GM12873 (cell line): ENCODE data around the gene DNAJC5.

Experiments used
- TF ChIP-seq, protein P1 (sequence below): IDR thresholded peaks from 2 replicates; pipeline ENCODE4 v1.5.1; 2012; ENCODE audit warnings: low read depth, mild to moderate bottlenecking, moderate library complexity, low read length, control low read depth; ENCODE audit not compliant: insufficient read depth; ENCODE audit errors: missing control alignments

Gene DNAJC5

DNA sequence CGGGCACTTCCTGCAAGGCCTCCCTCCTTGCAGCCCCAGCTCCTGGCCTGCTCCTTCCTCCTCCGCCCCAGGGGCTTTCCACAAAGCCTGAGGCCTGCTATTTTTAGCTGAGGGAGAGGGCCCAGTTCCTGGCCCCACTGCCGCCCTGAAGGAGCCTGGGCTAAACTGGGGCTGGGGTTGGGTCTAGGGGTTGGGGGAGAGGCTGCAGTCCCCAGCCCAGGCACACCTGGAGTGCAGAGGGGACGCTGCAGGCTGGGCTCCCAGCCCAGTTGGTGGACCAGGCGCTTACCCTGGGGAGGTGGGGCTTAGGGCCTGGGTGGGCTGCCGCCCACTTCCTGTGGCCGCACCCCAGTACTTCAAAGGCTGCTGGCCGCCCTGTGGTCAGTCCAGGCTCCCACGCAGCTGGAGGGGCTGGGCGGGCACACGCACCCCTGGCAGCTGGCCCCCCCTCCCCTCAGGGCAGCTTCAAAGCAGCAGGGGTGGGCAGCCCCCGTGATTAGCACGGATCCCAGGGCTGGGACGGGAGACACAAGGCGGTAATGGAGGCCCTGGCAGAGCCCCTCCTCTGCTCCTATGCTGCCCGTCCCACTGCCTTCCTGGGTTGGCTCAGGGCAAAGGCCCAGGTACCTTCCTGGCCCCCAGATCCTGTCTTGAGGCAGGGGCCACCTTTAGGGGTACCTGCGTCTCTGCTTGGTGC, 40.7 kb upstream of the DNAJC5 start:
- TF ChIP-seq, protein P1, sequence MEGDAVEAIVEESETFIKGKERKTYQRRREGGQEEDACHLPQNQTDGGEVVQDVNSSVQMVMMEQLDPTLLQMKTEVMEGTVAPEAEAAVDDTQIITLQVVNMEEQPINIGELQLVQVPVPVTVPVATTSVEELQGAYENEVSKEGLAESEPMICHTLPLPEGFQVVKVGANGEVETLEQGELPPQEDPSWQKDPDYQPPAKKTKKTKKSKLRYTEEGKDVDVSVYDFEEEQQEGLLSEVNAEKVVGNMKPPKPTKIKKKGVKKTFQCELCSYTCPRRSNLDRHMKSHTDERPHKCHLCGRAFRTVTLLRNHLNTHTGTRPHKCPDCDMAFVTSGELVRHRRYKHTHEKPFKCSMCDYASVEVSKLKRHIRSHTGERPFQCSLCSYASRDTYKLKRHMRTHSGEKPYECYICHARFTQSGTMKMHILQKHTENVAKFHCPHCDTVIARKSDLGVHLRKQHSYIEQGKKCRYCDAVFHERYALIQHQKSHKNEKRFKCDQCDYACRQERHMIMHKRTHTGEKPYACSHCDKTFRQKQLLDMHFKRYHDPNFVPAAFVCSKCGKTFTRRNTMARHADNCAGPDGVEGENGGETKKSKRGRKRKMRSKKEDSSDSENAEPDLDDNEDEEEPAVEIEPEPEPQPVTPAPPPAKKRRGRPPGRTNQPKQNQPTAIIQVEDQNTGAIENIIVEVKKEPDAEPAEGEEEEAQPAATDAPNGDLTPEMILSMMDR, result no peak

DNA sequence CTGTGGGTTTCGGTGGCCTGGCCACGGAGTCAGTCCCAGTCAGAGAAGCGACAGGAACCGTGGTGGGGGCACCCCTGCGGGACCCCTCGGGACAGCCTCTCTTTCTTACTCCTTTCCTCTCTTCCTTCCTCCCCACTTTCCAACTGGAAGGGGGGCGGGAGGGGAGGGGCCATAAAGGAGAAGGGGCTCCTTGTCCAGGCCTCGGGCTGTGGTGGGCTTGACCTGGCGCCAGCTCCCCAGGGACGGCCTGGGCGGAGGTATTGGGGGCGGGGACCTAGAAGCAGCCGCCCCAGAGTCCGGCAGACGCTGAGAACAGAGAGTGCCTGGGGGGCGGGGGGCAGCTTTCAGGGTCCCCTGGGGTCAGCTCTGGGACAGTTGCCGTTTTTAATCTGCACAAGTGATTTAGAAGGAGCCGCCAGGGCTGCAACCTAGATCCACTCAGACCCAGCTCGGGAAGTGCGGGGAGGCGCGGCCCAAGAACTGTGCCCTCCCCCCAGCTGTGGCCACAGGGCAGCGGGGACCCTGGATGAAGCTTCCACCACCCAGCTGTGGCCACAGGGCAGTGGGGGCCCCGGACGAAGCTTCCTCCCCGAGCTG, 40.1 kb upstream of the DNAJC5 start:
- TF ChIP-seq, protein P1, result no peak

DNA sequence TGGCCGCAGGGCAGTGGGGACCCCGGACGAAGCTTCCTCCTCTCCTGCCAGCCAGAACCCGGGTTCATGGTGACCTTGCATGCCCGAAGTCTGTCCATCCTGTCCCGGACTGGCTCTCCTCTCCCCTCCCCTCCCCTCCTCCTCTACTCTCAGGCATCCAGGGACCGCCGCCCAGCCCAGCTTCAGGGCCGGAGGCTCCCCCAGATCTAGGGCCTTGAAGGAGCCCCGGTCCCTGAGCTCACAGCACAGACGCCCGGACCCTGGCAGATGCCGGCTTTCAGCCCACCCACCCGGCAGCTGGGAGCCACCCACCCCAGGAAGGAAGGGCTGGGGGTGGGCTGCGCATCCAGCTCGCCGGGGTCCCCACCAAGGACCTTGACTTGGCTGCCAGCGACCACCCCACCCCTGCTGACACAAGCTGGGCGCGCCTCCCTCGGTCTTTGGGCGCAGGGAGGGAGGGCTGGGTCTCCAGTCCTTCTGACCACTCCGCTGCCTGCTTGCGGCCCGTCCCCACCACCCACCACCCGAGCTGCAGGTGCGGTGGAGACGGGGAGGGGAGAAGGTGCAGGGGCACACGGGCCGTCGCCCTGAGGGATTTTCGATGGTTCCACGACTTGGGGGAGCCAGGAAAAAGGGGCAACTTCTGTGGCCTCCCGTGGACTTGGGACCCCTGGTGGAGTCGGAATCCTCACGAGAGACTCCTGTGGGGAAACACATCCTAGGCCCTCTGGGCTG, 39.4 kb upstream of the DNAJC5 start:
- TF ChIP-seq, protein P1, result no peak

DNA sequence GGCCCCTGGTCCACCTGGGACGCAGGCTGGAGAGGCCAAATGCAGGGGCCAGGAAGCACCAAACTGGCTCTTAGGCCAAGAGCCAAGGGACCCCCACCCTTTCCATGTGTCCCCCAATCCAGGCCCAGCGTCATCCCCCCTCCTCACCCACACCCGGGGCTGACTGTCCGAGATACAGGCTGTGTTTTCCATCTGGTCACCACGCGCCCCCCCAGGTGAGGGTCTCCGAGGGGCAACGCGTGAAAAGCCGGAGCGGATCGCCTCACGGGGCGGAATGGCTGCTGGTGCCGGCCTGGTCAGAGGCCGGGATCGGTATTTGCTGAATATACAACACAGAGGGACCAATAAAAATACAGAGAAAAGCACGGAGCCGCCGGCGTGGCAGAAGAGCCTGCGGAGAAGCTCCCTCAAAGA, 38.8 kb upstream of the DNAJC5 start:
- TF ChIP-seq, protein P1, result no peak

DNA sequence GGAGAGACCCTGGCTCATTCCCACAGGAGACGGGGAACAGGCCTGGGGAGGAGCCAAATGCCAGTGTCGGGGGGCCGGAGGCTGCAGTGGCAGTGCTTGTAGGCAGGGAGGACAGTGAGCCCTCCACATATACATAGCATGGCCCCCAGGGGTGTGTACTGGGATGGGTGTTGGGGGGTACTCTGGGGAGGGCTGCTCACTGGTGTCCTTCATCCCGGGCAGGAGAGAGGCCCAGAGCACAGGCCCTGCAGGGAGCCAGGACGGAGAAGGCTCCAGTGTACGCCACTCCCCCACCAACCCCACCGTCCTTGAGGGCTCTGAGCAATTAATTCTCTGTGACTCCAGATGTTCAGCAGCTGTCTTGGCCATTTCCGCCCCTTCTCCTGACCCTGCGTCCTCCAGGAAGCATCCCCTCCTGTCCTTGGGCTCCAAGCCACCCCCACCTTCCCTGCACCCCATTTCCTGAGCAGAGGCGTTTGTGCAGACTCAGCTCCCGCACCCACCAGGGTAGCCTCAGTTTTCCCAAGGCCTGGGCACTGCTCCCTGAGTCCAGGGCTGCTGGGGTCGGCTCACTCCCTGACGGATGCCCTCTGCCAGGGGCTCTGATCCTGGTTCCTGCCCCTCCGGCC, 37.0 kb upstream of the DNAJC5 start:
- TF ChIP-seq, protein P1, result no peak

DNA sequence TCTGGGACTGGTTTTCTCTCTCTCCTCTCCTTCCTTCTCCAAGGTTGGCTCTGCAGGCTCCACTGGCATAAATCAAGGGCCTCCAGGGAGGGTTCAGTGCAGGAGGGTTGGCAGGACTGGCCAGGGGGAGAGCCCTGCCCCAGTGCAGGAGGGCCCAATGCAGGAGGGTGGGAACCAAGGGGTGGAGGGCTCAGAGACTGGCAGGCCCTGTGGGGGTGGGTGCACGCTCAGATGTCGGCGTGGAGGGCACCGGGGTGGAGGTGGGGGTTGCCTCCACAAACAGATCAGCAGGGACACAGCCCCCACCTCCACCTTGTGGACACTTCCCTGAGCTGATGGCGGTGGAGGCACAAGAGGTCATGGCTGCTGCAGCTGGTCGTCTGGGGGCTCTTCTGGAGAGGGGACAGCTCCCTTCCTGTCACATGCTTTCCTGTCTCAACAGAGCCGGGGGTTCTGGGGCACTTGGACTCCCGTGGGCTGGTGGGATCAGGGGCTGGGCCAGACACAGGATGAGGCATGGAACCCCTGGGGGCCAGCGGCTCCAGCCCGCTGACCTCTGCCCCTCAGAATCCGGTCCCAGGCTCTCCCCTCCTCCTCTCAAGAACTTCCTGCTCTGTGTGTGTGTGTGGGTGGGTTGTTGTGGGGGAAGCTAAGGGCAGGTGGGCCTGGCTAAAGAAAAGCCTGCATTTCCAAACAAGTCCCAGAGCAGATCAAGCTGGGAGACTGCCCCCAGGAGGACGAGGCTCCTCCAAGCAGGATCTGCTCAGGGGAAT, 36.3 kb upstream of the DNAJC5 start:
- TF ChIP-seq, protein P1, result no peak
